Activated naive CD4-positive, alpha-beta T cell treated with anti-CD3 and anti-CD28 coated beads, Interleukin-2, amount 50 U/mL, for 16 hours (primary cell): ENCODE measurements around the gene PTAR1.
"Not testable (repeated sequence)": the region's sequence is repeated elsewhere in the genome, so short reads cannot be mapped to it uniquely, and the experiment has no call there.

Source experiments
- DNase-seq: peaks from one replicate; pipeline ENCODE4 v3.0.0-alpha.2; 2020

The PTAR1 gene

GRCh38 chr9:69759421-69760277 is at the start of gene PTAR1:
Gene PTAR1, minus strand, starts transcription at chr9:69760011. Its CDS starts 73 bp downstream, at chr9:69759938.
- peak; percentile 92 for DNase-seq

GRCh38 chr9:69809304-69809863 is 49.6 kb upstream of the PTAR1 start:
- peak; percentile 16 for DNase-seq

- DNase-seq = no peak
These were observed 46.8 kb upstream of the PTAR1 start for GRCh38 chr9:69806627-69807026.

GRCh38 chr9:69805962-69806515 is 46.2 kb upstream of the PTAR1 start:
- DNase-seq = no peak

- no peak for DNase-seq
These were observed 42.2 kb upstream of the PTAR1 start for GRCh38 chr9:69801989-69802388.

GRCh38 chr9:69800027-69800426 is 40.2 kb upstream of the PTAR1 start:
- DNase-seq = not testable (repeated sequence)

- DNase-seq = not testable (repeated sequence)
These were observed 39.7 kb upstream of the PTAR1 start for GRCh38 chr9:69799521-69799920.

- DNase-seq = no peak
These were observed 38.9 kb upstream of the PTAR1 start for GRCh38 chr9:69798744-69799143.

GRCh38 chr9:69797675-69798074 is 37.9 kb upstream of the PTAR1 start:
- no peak for DNase-seq

- DNase-seq = no peak
These were observed 34.5 kb upstream of the PTAR1 start for GRCh38 chr9:69794356-69794755.

- no peak for DNase-seq
These were observed 25.9 kb upstream of the PTAR1 start for GRCh38 chr9:69785757-69786156.

GRCh38 chr9:69773258-69773657 is 13.4 kb upstream of the PTAR1 start:
- no peak for DNase-seq

- DNase-seq = no peak
These were observed 12.1 kb upstream of the PTAR1 start for GRCh38 chr9:69771775-69772418.

- DNase-seq = no peak
These were observed 8.9 kb upstream of the PTAR1 start for GRCh38 chr9:69768716-69769115.

GRCh38 chr9:69768101-69768500 is 8.3 kb upstream of the PTAR1 start:
- no peak for DNase-seq

- DNase-seq = not testable (repeated sequence)
These were observed 4.1 kb upstream of the PTAR1 start for GRCh38 chr9:69763862-69764261.

- no peak for DNase-seq
These were observed 2.7 kb upstream of the PTAR1 start for GRCh38 chr9:69762527-69762926.

GRCh38 chr9:69760278-69760610 is 433 bp upstream of the PTAR1 start:
- DNase-seq = no peak

- no peak for DNase-seq
These were observed 790 bp downstream of the PTAR1 start for GRCh38 chr9:69759021-69759420.

- no peak for DNase-seq
These were observed 1.7 kb downstream of the PTAR1 start for GRCh38 chr9:69757996-69758675.

GRCh38 chr9:69755205-69755604 is 4.6 kb downstream of the PTAR1 start:
- no peak for DNase-seq

- no peak for DNase-seq
These were observed 6.0 kb downstream of the PTAR1 start for GRCh38 chr9:69753830-69754229.

GRCh38 chr9:69750085-69750484 is 9.7 kb downstream of the PTAR1 start:
- no peak for DNase-seq
